Mesenteric fat pad (tissue), 1 donor: ENCODE measurements around the gene GPR161. TPM values are rescaled to one million over a fixed set of nuclear protein-coding genes. Genes with fewer than 3 reads are reported as not detected.

ENCODE experiments used
- DNase-seq: peaks from one replicate; pipeline ENCODE4 v3.0.0-alpha.2; 2020; ENCODE audit warnings: low spot score
- total RNA-seq: library from RNA; stranded (reverse); fragmentation: NEBNext Ultra II Directional; extraction: Animal tissue kit (Norgen Biotek cat#: 25700); gene quantifications from one replicate; pipeline ENCODE4 v1.2.1, GENCODE V29; 2021
- donor health status: DM: yes; HTN: yes; CAD: no.

Gene GPR161
- total RNA-seq, 1 donor from 2014 or later = 6.2 TPM

DNA sequence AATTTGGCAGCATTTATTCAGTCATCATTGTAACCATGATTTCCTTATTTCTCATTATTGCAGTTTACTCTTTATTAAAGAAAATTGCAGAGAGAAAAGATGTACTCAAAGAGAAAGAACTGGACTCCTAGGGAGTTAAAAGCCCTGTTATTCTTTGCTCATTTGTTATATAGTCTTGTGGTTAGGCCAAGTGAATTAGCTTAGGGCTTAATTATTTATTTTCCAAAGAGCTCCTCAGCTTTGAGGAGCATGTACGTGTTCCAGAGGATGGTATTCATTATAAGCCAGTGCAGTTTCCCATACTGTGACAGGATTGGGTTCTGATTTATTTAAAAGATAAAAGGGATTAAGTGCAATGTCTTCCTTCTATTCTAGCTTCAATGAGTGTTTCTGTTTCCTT, 86.4 kb downstream of the GPR161 start:
- DNase-seq = no peak

DNA sequence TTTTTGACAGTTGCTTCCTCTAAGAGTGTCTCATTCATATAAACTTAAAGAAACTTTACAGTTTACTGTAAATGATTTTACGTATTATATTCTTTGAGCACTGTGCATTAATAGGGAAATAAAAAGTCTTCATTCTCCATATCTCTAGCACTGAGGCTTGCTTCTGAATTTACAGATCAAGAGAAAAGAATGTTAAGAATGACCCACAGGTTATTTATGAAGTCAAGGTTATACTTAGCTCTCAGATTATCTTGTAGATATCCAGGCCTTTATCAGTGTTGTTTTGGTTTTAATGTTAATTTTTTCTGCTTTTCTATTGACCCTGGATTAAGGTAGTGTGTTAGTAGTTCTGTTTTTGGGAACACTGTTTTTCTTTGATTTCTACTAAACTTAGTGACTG, 91.4 kb downstream of the GPR161 start:
- DNase-seq = no peak

DNA sequence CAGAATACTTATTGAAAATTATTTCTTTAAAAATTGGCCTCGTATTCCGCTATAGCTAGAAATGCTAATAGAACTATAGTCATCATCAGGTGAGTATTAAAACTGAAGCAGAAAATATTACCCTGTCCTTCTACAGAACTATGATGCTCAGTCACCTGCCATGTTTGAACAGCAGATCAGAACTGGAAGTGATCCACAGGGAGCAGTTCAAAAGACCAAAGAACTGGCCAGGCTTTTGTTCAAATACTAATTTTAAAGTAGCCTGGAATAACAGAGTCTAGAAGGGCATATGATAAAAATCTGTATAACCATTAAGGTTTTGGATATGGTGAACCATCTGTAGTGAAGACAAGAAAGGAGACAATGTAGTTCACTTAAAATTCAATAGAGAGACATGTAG, 94.4 kb downstream of the GPR161 start:
- no peak for DNase-seq

DNA sequence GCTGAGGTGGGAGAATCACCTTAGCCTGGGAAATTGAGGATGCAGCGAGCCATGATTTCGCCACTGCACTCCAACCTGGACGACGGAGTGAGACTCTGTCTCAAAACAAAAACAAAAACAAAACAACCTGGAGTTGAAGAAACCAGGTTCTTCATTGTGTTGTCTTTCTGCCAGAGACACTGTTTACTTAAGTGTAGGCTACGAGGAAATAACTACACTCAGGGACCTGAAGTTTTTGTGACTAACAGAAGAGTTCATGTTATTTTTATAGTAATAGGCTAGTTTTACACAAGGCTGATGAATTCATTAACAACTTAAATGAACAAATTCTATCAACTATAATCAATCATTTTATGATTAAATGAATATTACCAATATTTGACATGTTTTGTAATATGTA, 101.4 kb downstream of the GPR161 start:
- DNase-seq = no peak

DNA sequence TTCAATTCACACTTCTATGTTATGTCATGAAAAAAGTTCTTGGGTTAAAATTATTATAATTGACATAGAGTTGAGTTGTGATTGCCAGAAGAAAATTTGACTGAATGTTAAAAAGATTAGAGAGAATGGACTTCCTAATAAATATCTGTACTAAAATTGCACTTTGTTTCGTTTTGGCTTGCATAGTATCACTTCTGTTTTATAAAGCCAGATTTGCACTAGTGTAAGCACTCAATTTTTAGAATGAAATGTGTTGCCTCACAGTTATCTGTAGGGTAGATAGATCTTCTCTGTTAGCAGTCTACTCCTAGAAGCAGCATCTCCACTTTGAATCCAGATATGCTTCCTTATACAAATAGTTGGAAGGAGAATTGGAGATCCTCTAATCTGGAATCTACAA, 104.7 kb downstream of the GPR161 start:
- no peak for DNase-seq

DNA sequence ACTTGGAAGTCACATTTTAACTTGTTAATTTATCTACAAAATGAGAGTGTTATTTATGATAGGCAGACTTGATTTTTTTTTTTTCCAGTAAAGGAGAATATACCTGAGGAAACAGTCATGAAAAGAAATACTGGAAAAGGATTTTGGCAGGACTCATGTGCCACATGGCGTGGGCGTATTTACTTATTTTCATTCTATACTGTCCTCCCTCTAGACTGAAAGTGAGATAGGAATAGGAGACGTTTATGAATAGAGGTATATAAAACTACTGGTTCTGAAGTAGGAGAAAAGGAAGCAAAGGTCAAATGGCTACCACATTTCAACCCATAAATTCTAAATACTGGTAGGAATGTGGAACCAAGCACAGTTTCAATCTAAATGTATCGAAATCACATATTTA, 105.1 kb downstream of the GPR161 start:
- no peak for DNase-seq

DNA sequence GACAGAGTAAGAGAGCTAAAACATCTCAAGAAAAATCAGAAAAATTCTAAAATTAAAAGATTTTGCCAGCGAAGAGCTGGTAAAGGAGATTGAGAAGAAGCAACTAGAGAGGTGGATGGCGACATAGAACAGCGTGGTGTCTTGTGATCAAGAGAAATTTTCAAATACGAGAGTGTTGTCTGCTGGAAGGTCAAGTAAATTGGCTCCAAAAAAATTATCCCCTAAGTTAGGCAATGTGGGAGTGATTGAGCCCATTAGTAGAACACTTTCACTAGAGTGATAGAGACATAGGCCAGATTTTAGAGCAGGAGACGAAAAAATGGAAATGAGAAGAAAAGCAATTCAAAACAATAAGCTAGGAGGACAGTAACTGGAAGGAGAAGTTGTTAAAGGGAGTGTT, 105.5 kb downstream of the GPR161 start:
- DNase-seq = no peak

Other genes starting within 250 kb of the GPR161 start
- gene ADCY10, start 222.8 kb downstream of the GPR161 start, total RNA-seq = 0.55 TPM
- 54.6 TPM for gene DCAF6, start 200.2 kb downstream of the GPR161 start, total RNA-seq
- 83.9 TPM for gene MPC2, start 199.9 kb downstream of the GPR161 start, total RNA-seq
- 29.9 TPM for gene TIPRL, start 42.0 kb upstream of the GPR161 start, total RNA-seq
- 53.3 TPM for gene SFT2D2, start 89.1 kb upstream of the GPR161 start, total RNA-seq
- 0.87 TPM for gene TBX19, start 143.9 kb upstream of the GPR161 start, total RNA-seq